Smooth muscle cell of bladder (primary cell): ENCODE results near the gene FAM234B. TPM values are rescaled to one million over a fixed set of nuclear protein-coding genes. Genes with fewer than 3 reads are reported as not detected.

ENCODE experiments used
- total RNA-seq: library from RNA; depleted of rRNA; stranded (reverse); fragments of >200 nt; gene quantifications from 2 replicates; pipeline ENCODE4 v1.2.3, GENCODE V29; 2014

The FAM234B gene
- 4.4 and 6.6 TPM in 2 replicates for total RNA-seq

GRCh38 chr12:13044002-13044905 lies at the start of gene FAM234B:
Gene FAM234B, plus strand, starts transcription at chr12:13044381. Its CDS starts 23 bp downstream, at chr12:13044404.

DNA sequence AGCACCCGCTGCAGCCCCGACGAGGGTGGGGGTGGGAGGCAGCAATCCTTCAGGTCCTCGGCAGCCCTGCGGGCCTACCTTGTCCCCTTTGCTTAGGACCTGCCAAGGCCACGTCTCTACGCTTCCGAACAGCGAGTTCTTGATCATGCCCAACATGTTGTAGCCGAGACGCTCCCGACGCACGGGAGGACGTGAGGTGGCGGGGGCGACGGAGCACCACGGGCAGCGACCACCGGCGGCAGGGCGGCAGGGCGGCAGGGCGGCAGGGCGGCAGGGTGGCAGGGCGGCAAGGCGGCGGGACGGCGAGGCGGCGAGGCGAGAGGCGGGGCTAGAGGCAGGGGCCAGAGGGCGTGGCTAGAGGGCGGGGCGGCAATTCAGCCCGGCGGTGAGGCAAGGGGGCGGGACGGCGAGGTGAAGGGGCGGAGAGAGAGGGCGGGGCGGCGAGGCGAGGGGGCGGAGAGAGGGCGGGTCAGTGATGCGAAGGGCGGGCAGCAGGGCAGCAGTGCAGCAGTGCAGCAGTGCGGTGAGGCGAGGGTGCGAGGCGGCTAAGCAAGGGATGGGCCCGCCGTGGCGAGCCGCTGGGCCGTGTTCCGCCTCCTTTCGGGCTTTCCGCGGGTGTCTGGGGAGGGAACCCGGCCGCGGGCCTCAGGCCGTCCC lies 44.1 kb upstream of the FAM234B start, which contains the start of gene HEBP1:
HEBP1 (minus strand) TSS at position 307 of the 657 bp plus-strand sequence; CDS start at position 156, 151 bp downstream.

DNA sequence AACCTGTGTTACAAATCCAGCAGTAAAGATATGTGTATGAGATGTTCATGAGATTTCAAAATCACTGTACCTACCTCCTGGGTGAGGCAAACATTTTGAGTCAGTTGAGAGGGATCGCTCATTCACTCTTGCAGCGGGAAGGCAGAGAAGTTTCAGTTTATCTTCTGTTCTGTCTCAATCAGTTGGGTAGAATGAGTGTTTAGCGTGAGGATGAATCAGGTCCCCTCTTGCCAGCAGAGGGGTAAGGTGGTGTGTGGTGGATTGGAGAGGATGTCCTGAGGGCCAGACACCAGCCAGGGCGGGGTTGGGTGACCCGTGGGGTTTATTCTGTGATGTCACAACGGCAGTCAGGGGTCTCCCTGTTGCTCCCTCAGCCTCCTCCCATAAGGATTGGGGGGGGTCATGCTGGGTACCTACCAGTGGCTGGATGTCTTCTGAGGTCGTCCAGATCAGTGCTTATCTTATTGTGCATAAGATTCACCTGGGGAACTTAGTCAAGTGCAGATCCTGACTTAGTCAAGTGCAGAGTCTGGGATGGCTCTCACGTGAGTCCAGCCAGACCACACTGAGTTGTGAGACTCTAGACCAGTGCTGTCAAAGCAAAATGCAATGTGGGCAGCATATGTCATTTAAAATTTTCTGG lies 59.3 kb downstream of the FAM234B start, which contains the start of gene GSG1:
GSG1 (minus strand) TSS at position 277 of the 643 bp plus-strand sequence; CDS start at position 122, 155 bp downstream.

Other genes with a start within 250 kb of the FAM234B start
- 46.9 and 59.9 TPM in 2 replicates for gene DDX47, start 231.0 kb upstream of the FAM234B start, total RNA-seq
- 20.6 and 25.9 TPM in 2 replicates for gene GPRC5A, start 152.8 kb upstream of the FAM234B start, total RNA-seq
- gene GPRC5D, start 92.2 kb upstream of the FAM234B start, total RNA-seq, result not detected in 2 replicates
- 12.5 and 18.4 TPM in 2 replicates for gene HEBP1, start 44.1 kb upstream of the FAM234B start, total RNA-seq
- 0.09 and 0.28 TPM in 2 replicates for gene GSG1, start 59.3 kb downstream of the FAM234B start, total RNA-seq
- 20.7 and 21.3 TPM in 2 replicates for gene EMP1, start 152.3 kb downstream of the FAM234B start, total RNA-seq